Chondrocyte (in vitro differentiated cells): ENCODE data around the gene BMP5. TPM values are rescaled to one million over a fixed set of nuclear protein-coding genes. Genes with fewer than 3 reads are reported as not detected.
"Not testable (repeated sequence)": the region's sequence is repeated elsewhere in the genome, so short reads cannot be mapped to it uniquely, and the experiment has no call there.

Source experiments
- DNase-seq: peaks from one replicate; pipeline ENCODE4 v3.0.0; 2021; ENCODE audit warnings: mixed read lengths, low spot score
- H3K27ac Mint-ChIP-seq: one replicate; pipeline ENCODE4 v1.8.0; 2021; ENCODE audit warnings: mild to moderate bottlenecking, moderate library complexity, mixed read lengths; ENCODE audit not compliant: unreplicated experiment
- H3K27me3 Mint-ChIP-seq: 2 replicates; pipeline ENCODE4 v1.8.0; 2021; ENCODE audit warnings: low read depth, mixed read lengths
- H3K36me3 Mint-ChIP-seq: 2 replicates; pipeline ENCODE4 v1.8.0; 2021; ENCODE audit warnings: low read depth, mixed read lengths
- H3K4me1 Mint-ChIP-seq: 2 replicates; pipeline ENCODE4 v1.8.0; 2021; ENCODE audit warnings: low read depth, mild to moderate bottlenecking, mixed read lengths
- H3K4me3 Mint-ChIP-seq: one replicate; pipeline ENCODE4 v1.8.0; 2021; ENCODE audit warnings: mild to moderate bottlenecking, moderate library complexity, mixed read lengths; ENCODE audit not compliant: unreplicated experiment
- H3K9me3 Mint-ChIP-seq: 2 replicates; pipeline ENCODE4 v1.8.0; 2021; ENCODE audit warnings: low read depth, mixed read lengths
- CTCF ChIP-seq: fragments of 200-600 bp; sonication (generic); IDR thresholded peaks from 2 replicates; pipeline ENCODE4 v1.5.0; 2021; ENCODE audit warnings: antibody characterized with exemption, mild to moderate bottlenecking, moderate library complexity
- total RNA-seq: library from RNA; stranded (reverse); gene quantifications from 3 replicates; pipeline ENCODE4 v1.2.1, GENCODE V29; 2021

The BMP5 gene
- total RNA-seq, 1 donor from 2014 or later = not detected

DNA sequence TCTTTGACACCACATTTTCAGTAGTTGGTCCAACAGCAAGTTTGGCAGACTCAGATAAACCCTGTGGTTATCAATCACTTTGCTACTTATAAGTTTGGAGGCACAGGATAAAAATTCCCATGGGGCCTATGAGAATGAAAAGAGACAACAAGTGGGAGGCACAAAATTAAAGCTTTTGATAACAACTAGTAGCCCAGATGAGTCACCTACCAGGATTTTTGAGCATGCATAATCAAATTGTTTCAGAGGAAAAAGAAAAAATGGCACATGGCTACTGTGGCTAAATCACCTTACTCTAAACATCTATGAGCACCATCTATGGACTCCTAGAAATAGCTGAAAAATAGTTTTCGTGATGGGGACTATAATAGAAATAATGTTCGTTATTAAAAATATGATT is 40.8 kb upstream of the BMP5 start:
- no peak overlapping the region for H3K4me3 Mint-ChIP-seq
- DNase-seq = no peak
- TF ChIP-seq CTCF = no peak

GRCh38 chr6:55913228-55914195 is 38.1 kb upstream of the BMP5 start:
- Mint-ChIP-seq H3K27me3 (no peaks in the 10 kb centered on the region), H3K27ac (no peak overlapping the region), H3K4me1 (peaks cover 8% of the 10 kb centered on the region), H3K4me3 (no peak overlapping the region), H3K9me3 (no peaks in the 10 kb centered on the region), H3K36me3 (no peaks in the 10 kb centered on the region)
- TF ChIP-seq CTCF = no peak
- no peak for DNase-seq

More for the DNA sequence above, 40.8 kb upstream of the BMP5 start:
- no peak overlapping the region for H3K27ac Mint-ChIP-seq
- H3K4me1 Mint-ChIP-seq = peaks cover 8% of the 10 kb centered on the region
- H3K36me3 Mint-ChIP-seq = no peaks in the 10 kb centered on the region
- H3K27me3 Mint-ChIP-seq = no peaks in the 10 kb centered on the region
- H3K9me3 Mint-ChIP-seq = no peaks in the 10 kb centered on the region

- H3K27ac Mint-ChIP-seq, H3K9me3 Mint-ChIP-seq, DNase-seq, H3K4me1 Mint-ChIP-seq, H3K4me3 Mint-ChIP-seq, H3K36me3 Mint-ChIP-seq, H3K27me3 Mint-ChIP-seq: not testable (repeated sequence)
Measured at GRCh38 chr6:55910466-55910865, 35.1 kb upstream of the BMP5 start.

- not testable (repeated sequence) for H3K27me3 Mint-ChIP-seq, H3K4me1 Mint-ChIP-seq, H3K36me3 Mint-ChIP-seq, H3K4me3 Mint-ChIP-seq, H3K27ac Mint-ChIP-seq, DNase-seq, H3K9me3 Mint-ChIP-seq
Measured at GRCh38 chr6:55909911-55910310, 34.5 kb upstream of the BMP5 start.

DNA sequence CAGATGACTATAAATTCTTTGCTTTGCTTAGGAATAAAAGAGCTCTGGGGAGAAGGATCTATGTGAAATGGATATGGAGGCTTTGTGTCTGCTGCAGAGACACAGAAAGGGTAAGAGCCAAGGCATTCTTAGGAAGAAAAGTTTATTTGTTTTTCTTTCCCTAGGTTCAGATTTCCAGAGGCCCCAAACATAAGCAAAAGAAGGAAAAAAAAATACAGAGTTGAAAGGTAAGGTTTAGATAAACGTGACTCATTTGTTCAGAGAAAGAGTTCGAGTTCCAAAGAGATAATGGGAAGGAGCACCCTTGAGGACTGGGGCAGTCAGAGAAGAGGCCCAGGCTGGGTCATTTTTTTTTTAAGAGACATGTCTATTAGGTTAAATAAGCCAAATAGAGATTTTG is 27.4 kb upstream of the BMP5 start:
- H3K27ac Mint-ChIP-seq = no peak overlapping the region
- H3K36me3 Mint-ChIP-seq = no peaks in the 10 kb centered on the region
- peaks cover 17% of the 10 kb centered on the region for H3K4me1 Mint-ChIP-seq
- H3K4me3 Mint-ChIP-seq = no peak overlapping the region
- DNase-seq = no peak
- H3K27me3 Mint-ChIP-seq = no peaks in the 10 kb centered on the region
- peaks cover 2% of the 10 kb centered on the region for H3K9me3 Mint-ChIP-seq
- no peak for TF ChIP-seq CTCF

DNA sequence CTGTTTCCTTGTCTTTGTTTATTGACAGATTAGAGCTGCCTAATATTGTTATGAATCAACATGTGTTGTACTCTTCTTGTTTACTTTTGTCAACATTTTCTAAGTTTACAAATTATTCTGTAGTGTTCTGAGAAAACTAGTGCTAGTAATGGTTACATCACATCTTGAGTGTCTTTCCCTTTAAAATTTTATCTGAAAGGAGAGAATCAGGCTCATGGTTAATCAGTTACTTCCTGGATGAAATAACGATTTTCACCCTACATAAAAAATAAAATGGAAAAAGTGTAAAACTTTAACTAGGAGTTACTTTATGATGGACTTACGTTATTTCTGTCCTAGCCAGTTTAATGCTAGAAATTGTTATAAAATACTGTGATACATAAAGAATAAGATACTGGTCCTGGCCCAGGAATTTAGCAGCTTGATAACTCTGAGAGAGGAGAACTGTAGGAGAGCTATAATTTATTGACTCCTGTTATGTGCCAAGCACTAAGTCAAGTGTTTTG is 26.4 kb upstream of the BMP5 start:
- Mint-ChIP-seq H3K4me1 (peaks cover 19% of the 10 kb centered on the region), H3K27ac (no peak overlapping the region), H3K27me3 (no peaks in the 10 kb centered on the region), H3K36me3 (no peaks in the 10 kb centered on the region), H3K9me3 (peaks cover 4% of the 10 kb centered on the region), H3K4me3 (no peak overlapping the region)
- DNase-seq = no peak
- TF ChIP-seq CTCF = no peak
